Osteocyte (in vitro differentiated cells): ENCODE measurements around the gene SPRR1A. TPM values are rescaled to one million over a fixed set of nuclear protein-coding genes. Genes with fewer than 3 reads are reported as not detected.

ENCODE experiments used
- DNase-seq: peaks from one replicate; pipeline ENCODE4 v3.0.0; 2021; ENCODE audit warnings: mixed read lengths; ENCODE audit not compliant: unreplicated experiment; ENCODE audit errors: extremely low spot score
- H3K27ac Mint-ChIP-seq: one replicate; pipeline ENCODE4 v1.8.0; 2021; ENCODE audit warnings: mild to moderate bottlenecking, mixed read lengths; ENCODE audit not compliant: unreplicated experiment
- H3K27me3 Mint-ChIP-seq: one replicate; pipeline ENCODE4 v1.8.0; 2021; ENCODE audit warnings: mixed read lengths; ENCODE audit not compliant: unreplicated experiment
- H3K36me3 Mint-ChIP-seq: one replicate; pipeline ENCODE4 v1.8.0; 2021; ENCODE audit warnings: mixed read lengths; ENCODE audit not compliant: unreplicated experiment
- H3K4me1 Mint-ChIP-seq: one replicate; pipeline ENCODE4 v1.8.0; 2021; ENCODE audit warnings: mixed read lengths; ENCODE audit not compliant: unreplicated experiment
- H3K4me3 Mint-ChIP-seq: one replicate; pipeline ENCODE4 v1.8.0; 2021; ENCODE audit warnings: mild to moderate bottlenecking, moderate library complexity, mixed read lengths; ENCODE audit not compliant: unreplicated experiment
- H3K9me3 Mint-ChIP-seq: one replicate; pipeline ENCODE4 v1.8.0; 2021; ENCODE audit warnings: mixed read lengths; ENCODE audit not compliant: unreplicated experiment
- total RNA-seq: library from RNA; stranded (reverse); gene quantifications from 2 replicates; pipeline ENCODE4 v1.2.1, GENCODE V29; 2021
- TF ChIP-seq, protein P1 (sequence below): fragments of 200-600 bp; sonication (generic); IDR thresholded peaks from 2 replicates; pipeline ENCODE4 v1.5.0; 2021; ENCODE audit warnings: antibody characterized with exemption, mild to moderate bottlenecking, moderate library complexity

The SPRR1A gene
- total RNA-seq, 1 donor from 2014 or later, result not detected

- no peaks in the 10 kb centered on the region for H3K9me3 Mint-ChIP-seq
- H3K4me3 Mint-ChIP-seq, result no peak within 1 kb of the TSS
- H3K36me3 Mint-ChIP-seq, result no peaks in the 10 kb centered on the region
- no peak within 1 kb of the TSS for H3K27ac Mint-ChIP-seq
- no peaks in the 10 kb centered on the region for H3K27me3 Mint-ChIP-seq
- H3K4me1 Mint-ChIP-seq, result no peaks in the 10 kb centered on the region
- no peak for DNase-seq
- TF ChIP-seq, protein P1, sequence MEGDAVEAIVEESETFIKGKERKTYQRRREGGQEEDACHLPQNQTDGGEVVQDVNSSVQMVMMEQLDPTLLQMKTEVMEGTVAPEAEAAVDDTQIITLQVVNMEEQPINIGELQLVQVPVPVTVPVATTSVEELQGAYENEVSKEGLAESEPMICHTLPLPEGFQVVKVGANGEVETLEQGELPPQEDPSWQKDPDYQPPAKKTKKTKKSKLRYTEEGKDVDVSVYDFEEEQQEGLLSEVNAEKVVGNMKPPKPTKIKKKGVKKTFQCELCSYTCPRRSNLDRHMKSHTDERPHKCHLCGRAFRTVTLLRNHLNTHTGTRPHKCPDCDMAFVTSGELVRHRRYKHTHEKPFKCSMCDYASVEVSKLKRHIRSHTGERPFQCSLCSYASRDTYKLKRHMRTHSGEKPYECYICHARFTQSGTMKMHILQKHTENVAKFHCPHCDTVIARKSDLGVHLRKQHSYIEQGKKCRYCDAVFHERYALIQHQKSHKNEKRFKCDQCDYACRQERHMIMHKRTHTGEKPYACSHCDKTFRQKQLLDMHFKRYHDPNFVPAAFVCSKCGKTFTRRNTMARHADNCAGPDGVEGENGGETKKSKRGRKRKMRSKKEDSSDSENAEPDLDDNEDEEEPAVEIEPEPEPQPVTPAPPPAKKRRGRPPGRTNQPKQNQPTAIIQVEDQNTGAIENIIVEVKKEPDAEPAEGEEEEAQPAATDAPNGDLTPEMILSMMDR, result no peak
These were observed 37.1 kb upstream of the SPRR1A start, which contains the start of gene SPRR5 for GRCh38 chr1:152946651-152947256. TSS of gene SPRR5 (plus strand) at chr1:152947206. CDS start at chr1:152948555, 1,349 bp downstream.

- Mint-ChIP-seq H3K4me1 (no peaks in the 10 kb centered on the region), H3K27me3 (no peaks in the 10 kb centered on the region), H3K4me3 (no peak overlapping the region), H3K27ac (no peak overlapping the region), H3K9me3 (no peaks in the 10 kb centered on the region), H3K36me3 (no peaks in the 10 kb centered on the region)
- no peak for DNase-seq
- TF ChIP-seq, protein P1, result no peak
These were observed 32.2 kb upstream of the SPRR1A start for GRCh38 chr1:152951711-152952110.

DNA sequence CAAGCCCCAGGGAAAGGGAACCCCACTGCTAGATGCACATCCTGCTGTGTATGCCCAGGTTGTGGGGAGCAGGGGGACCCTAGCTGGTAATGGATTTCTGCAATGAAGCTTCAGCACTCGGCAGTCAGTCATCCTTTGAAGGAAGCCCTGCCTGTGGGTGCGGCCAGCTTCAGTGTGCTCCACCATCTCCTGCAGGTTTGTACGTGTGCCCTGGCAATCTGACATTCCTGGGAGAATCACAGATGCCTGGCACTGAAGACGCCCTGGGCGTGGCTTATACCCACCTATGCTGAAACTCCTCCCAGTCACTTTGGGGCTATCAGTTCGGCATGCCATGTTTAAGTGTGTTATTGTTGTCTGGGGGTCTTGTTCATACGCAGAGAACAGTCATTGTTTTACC is 30.1 kb upstream of the SPRR1A start:
- no peak overlapping the region for H3K4me3 Mint-ChIP-seq
- peaks cover 8% of the 10 kb centered on the region for H3K9me3 Mint-ChIP-seq
- H3K27me3 Mint-ChIP-seq, result no peaks in the 10 kb centered on the region
- DNase-seq, result no peak
- H3K27ac Mint-ChIP-seq, result no peak overlapping the region
- H3K36me3 Mint-ChIP-seq, result no peaks in the 10 kb centered on the region
- TF ChIP-seq, protein P1, result no peak
- H3K4me1 Mint-ChIP-seq, result no peaks in the 10 kb centered on the region

DNA sequence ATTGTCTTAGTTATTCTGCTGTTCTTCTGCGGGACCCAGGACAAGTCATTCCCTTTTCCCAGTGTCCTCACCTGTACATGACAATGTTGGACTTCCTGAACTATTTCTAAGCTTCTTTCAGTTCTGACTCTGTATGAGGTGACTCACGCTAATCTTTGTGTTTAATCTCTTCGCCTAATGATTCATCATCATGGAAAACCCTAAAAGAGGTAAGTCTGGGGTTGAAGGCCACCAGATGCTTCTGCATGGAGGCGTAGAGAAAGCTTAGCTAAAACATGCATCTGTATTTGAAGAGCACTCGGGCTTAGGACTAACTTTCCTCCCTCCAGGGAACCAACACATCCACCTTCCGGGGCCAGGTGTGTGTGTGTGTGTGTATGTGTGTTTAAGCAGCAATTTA is 29.4 kb upstream of the SPRR1A start:
- Mint-ChIP-seq H3K4me1 (no peaks in the 10 kb centered on the region), H3K27ac (no peak overlapping the region), H3K4me3 (no peak overlapping the region), H3K9me3 (peaks cover 8% of the 10 kb centered on the region), H3K27me3 (no peaks in the 10 kb centered on the region), H3K36me3 (no peaks in the 10 kb centered on the region)
- DNase-seq, result no peak
- TF ChIP-seq, protein P1, result no peak

DNA sequence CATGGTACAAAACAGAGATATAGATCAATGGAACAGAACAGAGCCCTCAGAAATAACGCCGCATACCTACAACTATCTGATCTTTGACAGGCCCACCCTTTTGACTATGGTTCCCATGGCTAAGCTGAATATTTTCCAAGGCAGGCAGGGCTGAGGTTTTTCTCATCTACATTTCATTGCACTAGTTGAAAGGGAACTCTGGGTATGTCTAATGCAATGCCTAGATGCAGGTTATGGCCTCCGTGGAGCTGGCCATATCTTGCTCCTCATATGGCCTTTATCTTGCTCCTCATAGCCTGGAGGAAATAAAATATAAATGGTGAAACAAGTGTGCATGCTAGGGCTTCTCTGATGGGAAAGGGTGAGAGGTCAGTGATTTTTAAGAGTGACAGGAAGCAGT is 26.3 kb upstream of the SPRR1A start:
- Mint-ChIP-seq H3K27ac (no peak overlapping the region), H3K36me3 (no peaks in the 10 kb centered on the region), H3K4me3 (no peak overlapping the region), H3K27me3 (no peaks in the 10 kb centered on the region), H3K9me3 (peaks cover 8% of the 10 kb centered on the region), H3K4me1 (no peaks in the 10 kb centered on the region)
- TF ChIP-seq, protein P1, result no peak
- peak; percentile 40 for DNase-seq
